ENCODE results near the gene RELT. TPM values are rescaled to one million over a fixed set of nuclear protein-coding genes. Genes with fewer than 3 reads are reported as not detected.

Gene RELT
- total RNA-seq, 1 experiment from 2014 or later, result 13.8 TPM

- H3K79me2 ChIP-seq (ENCODE audit: insufficient read depth, low read length), result no peaks in the 10 kb centered on the region
- TF ChIP-seq YY1 (IDR thresholded peaks at IDR 0.05; ENCODE audit: extremely low read depth, insufficient replicate concordance, low read depth, low read length) (no peak), EZH2phosphoT487 (IDR thresholded peaks at IDR 0.05; ENCODE audit: borderline replicate concordance) (no peak), CEBPB (IDR thresholded peaks at IDR 0.05; ENCODE audit: low read depth) (no peak), ZNF274 (IDR thresholded peaks at IDR 0.05; ENCODE audit: low read depth, low read length) (no peak), SP1 (IDR thresholded peaks at IDR 0.05; ENCODE audit: low read depth) (no peak), POLR2AphosphoS5 (IDR thresholded peaks at IDR 0.05; ENCODE audit: low read depth, low read length) (no peak; the same call in 1 of the 2 replicates)
- ChIA-PET CTCF (interaction anchor here (0.9 to 1.2 kb wide), 3 partner anchors 9 to 529 kb away, joined by 3 to 4 read pairs (median 4); no protein-coding TSS in a partner anchor), RAD21 (ENCODE audit: low non-redundant PET in 1 of 2, low total read pairs in 2 of 2, uncharacterized antibody in 2 of 2, unreplicated experiment in 2 of 2) (interaction anchor here (1.4 to 1.6 kb wide), 2 partner anchors 224 to 258 kb away, joined by 6 read pairs; no protein-coding TSS in a partner anchor), POLR2A (interaction anchor here (1.6 kb wide), 1 partner anchor 223 kb away, joined by 3 read pairs; no protein-coding TSS in a partner anchor)
- no peak for ATAC-seq
- H3K9me3 ChIP-seq (ENCODE audit: control insufficient read depth in 1 of 2, insufficient read depth in 1 of 2, low read depth in 1 of 2, low read length in 2 of 2), result no peaks in the 10 kb centered on the region
- no peak overlapping the region for H3K4me2 ChIP-seq (ENCODE audit: low read length)
- intact Hi-C loops (cut with micrococcal nuclease), result loop anchor here (2.0 kb wide), 1 partner anchor 529 kb away; no protein-coding TSS in a partner anchor
- no peaks in the 10 kb centered on the region for H4K20me1 ChIP-seq (ENCODE audit: insufficient read depth)
- H2AFZ ChIP-seq (ENCODE audit: low read depth, low read length, poor library complexity, severe bottlenecking), result no peak overlapping the region
- H3K4me1 ChIP-seq (ENCODE audit: control insufficient read depth in 1 of 2, insufficient read depth in 2 of 2, low read length in 2 of 2), result no peaks in the 10 kb centered on the region
- no TSS peak for BruUV-seq (replicated peaks)
- H3K9ac ChIP-seq (ENCODE audit: low read length), result no peak overlapping the region
- H3K4me3 ChIP-seq (replicated peaks in 1 of 2; ENCODE audit: low read depth in 1 of 2, low read length in 2 of 2), result no peak overlapping the region
- H3K27me3 ChIP-seq (ENCODE audit: insufficient read depth, low read length), result no peaks in the 10 kb centered on the region
- DNase-seq (ENCODE audit: low read depth, low spot score), result no peak
- no peaks in the 10 kb centered on the region for H3K9me2 ChIP-seq (ENCODE audit: insufficient read depth)
- H3K36me3 ChIP-seq (ENCODE audit: control insufficient read depth in 1 of 2, insufficient read depth in 2 of 2, low read length in 2 of 2), result no peaks in the 10 kb centered on the region; a peak in 1 of 4 replicates
- H3K27ac ChIP-seq (ENCODE audit: low read depth, low read length), result no peak overlapping the region
Observed at GRCh38 chr11:73401924-73402833, 26.0 kb downstream of the RELT start.

- Histone ChIP-seq H3K27ac (ENCODE audit: low read depth, low read length) (no peak overlapping the region), H3K4me3 (replicated peaks in 1 of 2; ENCODE audit: low read depth in 1 of 2, low read length in 2 of 2) (no peak overlapping the region), H3K27me3 (ENCODE audit: insufficient read depth, low read length) (no peaks in the 10 kb centered on the region), H4K20me1 (ENCODE audit: insufficient read depth) (no peaks in the 10 kb centered on the region), H2AFZ (ENCODE audit: low read depth, low read length, poor library complexity, severe bottlenecking) (no peak overlapping the region), H3K9me3 (ENCODE audit: control insufficient read depth in 1 of 2, insufficient read depth in 1 of 2, low read depth in 1 of 2, low read length in 2 of 2) (no peaks in the 10 kb centered on the region), H3K79me2 (ENCODE audit: insufficient read depth, low read length) (no peaks in the 10 kb centered on the region), H3K9me2 (ENCODE audit: insufficient read depth) (no peaks in the 10 kb centered on the region), H3K4me1 (ENCODE audit: control insufficient read depth in 1 of 2, insufficient read depth in 2 of 2, low read length in 2 of 2) (no peaks in the 10 kb centered on the region), H3K36me3 (ENCODE audit: control insufficient read depth in 1 of 2, insufficient read depth in 2 of 2, low read length in 2 of 2) (no peaks in the 10 kb centered on the region), H3K9ac (ENCODE audit: low read length) (no peak overlapping the region), H3K4me2 (ENCODE audit: low read length) (no peak overlapping the region)
- DNase-seq (ENCODE audit: low read depth, low spot score), result no peak
- ChIA-PET POLR2A (interaction anchor here (1.6 kb wide), 1 partner anchor 223 kb away, joined by 3 read pairs; no protein-coding TSS in a partner anchor), RAD21 (ENCODE audit: low non-redundant PET in 1 of 2, low total read pairs in 2 of 2, uncharacterized antibody in 2 of 2, unreplicated experiment in 2 of 2) (interaction anchor here (1.4 to 1.6 kb wide), 2 partner anchors 223 to 258 kb away, joined by 6 read pairs; no protein-coding TSS in a partner anchor), CTCF (interaction anchor here (0.8 to 1.2 kb wide), 3 partner anchors 9 to 529 kb away, joined by 4 to 8 read pairs (median 4); no protein-coding TSS in a partner anchor)
- no TSS peak for BruUV-seq (replicated peaks)
- intact Hi-C loops (cut with micrococcal nuclease), result loop anchor here (2.0 kb wide), 1 partner anchor 528 kb away; no protein-coding TSS in a partner anchor
- TF ChIP-seq POLR2AphosphoS5 (IDR thresholded peaks at IDR 0.05; ENCODE audit: low read depth, low read length) (0 out of 2 replicates have a peak, but pooled peaks have one; percentile 24), CTCF (IDR thresholded peaks at IDR 0.05 in 2 of 3, conservative IDR thresholded peaks at IDR 0.05 in 1 of 3; ENCODE audit: borderline replicate concordance in 1 of 3, insufficient read depth in 1 of 3, low read depth in 2 of 3, low read length in 2 of 3) (peak; percentile 28 to 49 (median 29); a peak in 4 of 6 replicates), CBX3 (IDR thresholded peaks at IDR 0.05; ENCODE audit: low read depth) (no peak), RAD21 (IDR thresholded peaks at IDR 0.05; ENCODE audit: low read depth) (peak; percentile 40; the same call in 1 of the 2 replicates), POLR2A (IDR thresholded peaks at IDR 0.05; ENCODE audit: borderline replicate concordance, extremely low read depth, insufficient read depth, insufficient read length) (no peak), SP1 (IDR thresholded peaks at IDR 0.05; ENCODE audit: low read depth) (no peak)
- ATAC-seq, result peak; percentile 50
Observed at GRCh38 chr11:73402834-73403185, 26.6 kb downstream of the RELT start.
